A549 treated with AZD2906 at 1 μM for 4 hours (cell line): ENCODE results near the gene DMXL1. TPM values are rescaled to one million over a fixed set of nuclear protein-coding genes. Genes with fewer than 3 reads are reported as not detected.

Source experiments
- total RNA-seq: library from RNA; stranded (reverse); fragments of 200-300 nt; extraction: Qiagen RNA extraction; gene quantifications from 5 replicates; pipeline ENCODE4 v1.2.3, GENCODE V29; 2022

DMXL1 gene
- 8.5 to 10.1 TPM (median 8.8 TPM) in 5 replicates for total RNA-seq

GRCh38 chr5:119070828-119071560 is at the start of gene DMXL1:
DMXL1 (plus strand) TSS chr5:119071087; CDS start chr5:119071570, 483 bp downstream.

Other genes with a start within 250 kb of the DMXL1 start
- 1.1 to 1.6 TPM (median 1.5 TPM) in 5 replicates for gene DTWD2, start 82.5 kb upstream of the DMXL1 start, total RNA-seq